ENCODE measurements around the gene MEGF10.

MEGF10 gene

DNA sequence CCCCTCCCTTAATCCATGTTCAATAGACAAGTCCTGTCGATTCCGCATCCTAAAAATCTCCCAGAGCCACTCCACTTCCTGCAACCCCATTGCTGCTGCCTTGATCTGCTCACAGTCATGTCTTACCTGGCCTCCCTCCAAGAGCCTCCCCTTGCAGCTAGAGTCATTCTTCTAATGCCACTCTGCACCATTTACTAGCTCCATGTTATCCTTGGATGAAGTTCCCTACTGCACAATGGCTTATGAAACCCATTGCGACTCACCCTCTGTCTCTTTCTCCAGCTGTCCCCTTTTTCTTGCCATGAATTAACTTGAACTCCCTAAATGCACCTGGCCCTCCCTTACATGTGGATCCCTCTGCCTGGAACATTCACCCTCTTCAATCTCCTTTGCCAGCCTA lies 39.5 kb downstream of the MEGF10 start:
- TF ChIP-seq, protein P1, sequence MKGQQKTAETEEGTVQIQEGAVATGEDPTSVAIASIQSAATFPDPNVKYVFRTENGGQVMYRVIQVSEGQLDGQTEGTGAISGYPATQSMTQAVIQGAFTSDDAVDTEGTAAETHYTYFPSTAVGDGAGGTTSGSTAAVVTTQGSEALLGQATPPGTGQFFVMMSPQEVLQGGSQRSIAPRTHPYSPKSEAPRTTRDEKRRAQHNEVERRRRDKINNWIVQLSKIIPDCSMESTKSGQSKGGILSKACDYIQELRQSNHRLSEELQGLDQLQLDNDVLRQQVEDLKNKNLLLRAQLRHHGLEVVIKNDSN (IDR thresholded peaks at IDR 0.05) = no peak
- no peak for TF ChIP-seq CREB1 (IDR thresholded peaks at IDR 0.05; ENCODE audit: low read depth)
- TF ChIP-seq TCF12 (IDR thresholded peaks at IDR 0.05; ENCODE audit: low read depth) = no peak
- TF ChIP-seq EGR1 (IDR thresholded peaks at IDR 0.05) = no peak
- no peak for TF ChIP-seq FOXM1 (IDR thresholded peaks at IDR 0.05; ENCODE audit: borderline replicate concordance, low read depth)
- TF ChIP-seq RAD21 (IDR thresholded peaks at IDR 0.05; ENCODE audit: low read depth) = no peak
- TF ChIP-seq TAF1 (IDR thresholded peaks at IDR 0.05; ENCODE audit: low read depth) = no peak
- no peak for TF ChIP-seq EP300 (IDR thresholded peaks at IDR 0.05; ENCODE audit: borderline replicate concordance)
- no peak for TF ChIP-seq ZBTB7A (IDR thresholded peaks at IDR 0.05; ENCODE audit: low read depth)
- TF ChIP-seq NFIC (IDR thresholded peaks at IDR 0.05) = no peak
- TF ChIP-seq, protein P2, sequence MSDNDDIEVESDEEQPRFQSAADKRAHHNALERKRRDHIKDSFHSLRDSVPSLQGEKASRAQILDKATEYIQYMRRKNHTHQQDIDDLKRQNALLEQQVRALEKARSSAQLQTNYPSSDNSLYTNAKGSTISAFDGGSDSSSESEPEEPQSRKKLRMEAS (IDR thresholded peaks at IDR 0.05) = no peak
- TF ChIP-seq TEAD4 (IDR thresholded peaks at IDR 0.05) = no peak
- TF ChIP-seq, protein P3, sequence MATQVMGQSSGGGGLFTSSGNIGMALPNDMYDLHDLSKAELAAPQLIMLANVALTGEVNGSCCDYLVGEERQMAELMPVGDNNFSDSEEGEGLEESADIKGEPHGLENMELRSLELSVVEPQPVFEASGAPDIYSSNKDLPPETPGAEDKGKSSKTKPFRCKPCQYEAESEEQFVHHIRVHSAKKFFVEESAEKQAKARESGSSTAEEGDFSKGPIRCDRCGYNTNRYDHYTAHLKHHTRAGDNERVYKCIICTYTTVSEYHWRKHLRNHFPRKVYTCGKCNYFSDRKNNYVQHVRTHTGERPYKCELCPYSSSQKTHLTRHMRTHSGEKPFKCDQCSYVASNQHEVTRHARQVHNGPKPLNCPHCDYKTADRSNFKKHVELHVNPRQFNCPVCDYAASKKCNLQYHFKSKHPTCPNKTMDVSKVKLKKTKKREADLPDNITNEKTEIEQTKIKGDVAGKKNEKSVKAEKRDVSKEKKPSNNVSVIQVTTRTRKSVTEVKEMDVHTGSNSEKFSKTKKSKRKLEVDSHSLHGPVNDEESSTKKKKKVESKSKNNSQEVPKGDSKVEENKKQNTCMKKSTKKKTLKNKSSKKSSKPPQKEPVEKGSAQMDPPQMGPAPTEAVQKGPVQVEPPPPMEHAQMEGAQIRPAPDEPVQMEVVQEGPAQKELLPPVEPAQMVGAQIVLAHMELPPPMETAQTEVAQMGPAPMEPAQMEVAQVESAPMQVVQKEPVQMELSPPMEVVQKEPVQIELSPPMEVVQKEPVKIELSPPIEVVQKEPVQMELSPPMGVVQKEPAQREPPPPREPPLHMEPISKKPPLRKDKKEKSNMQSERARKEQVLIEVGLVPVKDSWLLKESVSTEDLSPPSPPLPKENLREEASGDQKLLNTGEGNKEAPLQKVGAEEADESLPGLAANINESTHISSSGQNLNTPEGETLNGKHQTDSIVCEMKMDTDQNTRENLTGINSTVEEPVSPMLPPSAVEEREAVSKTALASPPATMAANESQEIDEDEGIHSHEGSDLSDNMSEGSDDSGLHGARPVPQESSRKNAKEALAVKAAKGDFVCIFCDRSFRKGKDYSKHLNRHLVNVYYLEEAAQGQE (IDR thresholded peaks at IDR 0.05; ENCODE audit: low read depth) = no peak
- no peak for TF ChIP-seq YY1 (IDR thresholded peaks at IDR 0.05; ENCODE audit: low read depth)
- TF ChIP-seq CEBPB (IDR thresholded peaks at IDR 0.05) = no peak

DNA sequence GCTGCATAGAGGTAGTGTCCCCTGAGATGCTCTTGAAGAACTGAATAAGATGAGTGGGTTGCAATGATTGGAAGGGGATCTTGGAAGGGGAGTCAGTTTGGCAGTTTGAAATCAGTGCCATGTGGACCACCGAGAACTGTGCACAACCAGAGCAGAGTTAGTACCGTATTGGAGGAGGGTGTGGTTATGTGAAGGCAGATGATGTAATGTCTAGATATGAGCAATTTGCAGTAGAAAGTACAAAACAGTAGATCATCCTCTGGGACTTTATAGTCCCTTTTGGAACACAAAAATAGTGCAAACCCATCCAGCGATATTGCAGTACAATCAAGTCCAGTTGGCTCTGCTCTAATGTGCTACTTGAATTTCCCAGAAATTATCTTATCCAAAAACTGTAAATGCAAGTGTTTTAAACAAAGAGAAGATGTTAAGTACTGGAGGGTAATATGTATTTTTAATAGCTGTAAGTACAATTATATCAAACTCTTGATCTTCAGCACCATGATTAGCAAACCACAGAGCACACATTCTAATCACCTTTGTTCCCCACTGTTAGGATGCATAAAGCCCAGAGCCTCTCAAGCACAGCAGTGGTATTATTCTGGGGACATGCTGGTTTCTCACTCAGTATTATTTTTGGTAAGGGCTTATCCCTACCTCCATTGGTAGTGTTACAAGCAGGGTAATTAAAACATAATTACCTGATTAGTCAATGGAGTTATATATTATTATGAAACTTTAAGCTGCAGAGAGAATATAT lies 41.5 kb downstream of the MEGF10 start:
- TF ChIP-seq, protein P3 (IDR thresholded peaks at IDR 0.05; ENCODE audit: low read depth) = no peak
- TF ChIP-seq EGR1 (IDR thresholded peaks at IDR 0.05) = no peak
- no peak for TF ChIP-seq TEAD4 (IDR thresholded peaks at IDR 0.05)
- TF ChIP-seq, protein P2 (IDR thresholded peaks at IDR 0.05) = no peak
- no peak for TF ChIP-seq NFIC (IDR thresholded peaks at IDR 0.05)
- no peak for TF ChIP-seq ZBTB7A (IDR thresholded peaks at IDR 0.05; ENCODE audit: low read depth)
- no peak for TF ChIP-seq CREB1 (IDR thresholded peaks at IDR 0.05; ENCODE audit: low read depth)
- TF ChIP-seq, protein P1 (IDR thresholded peaks at IDR 0.05) = no peak
- TF ChIP-seq TCF12 (IDR thresholded peaks at IDR 0.05; ENCODE audit: low read depth) = no peak
- TF ChIP-seq TAF1 (IDR thresholded peaks at IDR 0.05; ENCODE audit: low read depth) = no peak
- no peak for TF ChIP-seq YY1 (IDR thresholded peaks at IDR 0.05; ENCODE audit: low read depth)
- no peak for TF ChIP-seq CEBPB (IDR thresholded peaks at IDR 0.05)
- no peak for TF ChIP-seq FOXM1 (IDR thresholded peaks at IDR 0.05; ENCODE audit: borderline replicate concordance, low read depth)
- no peak for TF ChIP-seq RAD21 (IDR thresholded peaks at IDR 0.05; ENCODE audit: low read depth)

DNA sequence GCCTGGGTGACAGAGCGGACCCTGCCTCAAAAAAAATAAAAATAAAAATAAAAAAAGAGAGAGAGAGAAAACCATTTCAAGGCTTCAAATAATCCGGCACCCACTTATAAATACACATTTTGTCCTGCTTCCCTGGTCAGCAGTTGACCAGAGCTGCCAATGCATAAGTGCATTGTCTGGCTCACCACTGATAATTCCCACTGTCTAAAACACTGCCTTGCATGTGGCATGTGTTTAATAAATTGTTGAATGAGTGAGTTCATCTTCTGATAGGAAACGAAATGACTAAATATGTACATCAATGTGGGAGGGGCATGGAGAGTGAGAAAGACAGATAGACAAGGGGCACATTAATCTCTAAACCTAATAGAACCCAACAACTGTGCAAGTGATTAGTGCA lies 42.9 kb downstream of the MEGF10 start:
- TF ChIP-seq NFIC (IDR thresholded peaks at IDR 0.05) (no peak), CEBPB (IDR thresholded peaks at IDR 0.05) (no peak), TAF1 (IDR thresholded peaks at IDR 0.05; ENCODE audit: low read depth) (no peak), CREB1 (IDR thresholded peaks at IDR 0.05; ENCODE audit: low read depth) (no peak), EGR1 (IDR thresholded peaks at IDR 0.05) (no peak), TEAD4 (IDR thresholded peaks at IDR 0.05) (no peak)
- TF ChIP-seq, protein P2 (IDR thresholded peaks at IDR 0.05) = no peak

DNA sequence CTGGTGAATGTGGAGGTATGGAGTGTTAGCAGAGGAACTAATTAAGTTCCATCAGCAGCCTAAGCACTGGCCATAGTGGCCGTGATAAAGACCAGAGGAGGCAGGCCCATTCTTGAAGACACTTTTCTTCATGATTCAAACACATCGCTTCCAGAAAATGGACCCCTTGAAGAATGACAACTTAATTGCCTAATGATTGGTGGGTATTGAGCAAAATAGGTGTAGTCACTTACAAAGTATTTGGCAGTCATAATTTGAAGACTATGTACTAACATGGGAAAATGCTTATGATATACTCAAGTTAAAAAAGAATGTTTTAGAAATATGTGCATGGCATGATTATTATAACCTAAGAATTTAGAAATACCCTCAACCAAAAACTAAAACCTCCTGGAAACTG lies 44.8 kb downstream of the MEGF10 start:
- no peak for TF ChIP-seq FOXM1 (IDR thresholded peaks at IDR 0.05; ENCODE audit: borderline replicate concordance, low read depth)
- no peak for TF ChIP-seq YY1 (IDR thresholded peaks at IDR 0.05; ENCODE audit: low read depth)
- no peak for TF ChIP-seq TCF12 (IDR thresholded peaks at IDR 0.05; ENCODE audit: low read depth)
- TF ChIP-seq, protein P3 (IDR thresholded peaks at IDR 0.05; ENCODE audit: low read depth) = no peak
- TF ChIP-seq, protein P2 (IDR thresholded peaks at IDR 0.05) = no peak
